Suprapubic skin (tissue), 4 donors: Measurements from ENCODE around the gene GRID1. TPM values are rescaled to one million over a fixed set of nuclear protein-coding genes. Genes with fewer than 3 reads are reported as not detected.

Experiments
- DNase-seq, 2 donors: peaks; one replicate each; pipeline ENCODE4 v3.0.0-alpha.2; 2019; ENCODE audit warnings: low spot score in 2 of 2
- H3K27ac ChIP-seq: fragments of 200-600 bp; sonication (generic); one replicate; pipeline ENCODE4 v1.5.1; 2019
- H3K27me3 ChIP-seq: fragments of 200-600 bp; sonication (generic); one replicate; pipeline ENCODE4 v1.5.1; 2019
- H3K36me3 ChIP-seq: fragments of 200-600 bp; sonication (generic); one replicate; pipeline ENCODE4 v1.5.1; 2019
- H3K4me1 ChIP-seq: fragments of 200-600 bp; sonication (generic); one replicate; pipeline ENCODE4 v1.5.1; 2019
- H3K4me3 ChIP-seq: fragments of 200-600 bp; sonication (generic); one replicate; pipeline ENCODE4 v1.5.1; 2019; ENCODE audit warnings: mild to moderate bottlenecking
- H3K9me3 ChIP-seq: fragments of 200-600 bp; sonication (generic); one replicate; pipeline ENCODE4 v1.5.1; 2019
- EP300 ChIP-seq: sonication (generic); formaldehyde crosslinking; IDR thresholded peaks from one replicate; pipeline ENCODE4 v1.6.1; 2017; ENCODE audit warnings: antibody characterized with exemption
- POLR2A ChIP-seq, 2 donors: fragments of 450-650 bp; IDR thresholded peaks; one replicate each; pipeline ENCODE4 v1.6.1; 2017; ENCODE audit warnings: antibody characterized with exemption in 2 of 2, mild to moderate bottlenecking in 2 of 2, moderate library complexity in 2 of 2
- POLR2AphosphoS5 ChIP-seq, 3 donors: sonication (generic); formaldehyde crosslinking; IDR thresholded peaks; one replicate each; pipeline ENCODE4 v1.6.1; 2017; ENCODE audit warnings: antibody characterized with exemption in 3 of 3
- WGBS: methylation state at CpG from one replicate; pipeline ENCODE4 v1.1.5; 2018; 5-methylcytosine and 5-hydroxymethylcytosine counted together
- total RNA-seq, 4 donors: library from RNA; depleted of rRNA; stranded (reverse); fragments of >200 nt; gene quantifications; one replicate each; pipeline ENCODE4 v1.1.0, GENCODE V29; 2016
- TF ChIP-seq, protein P1 (sequence below), 2 donors: fragments of 200-600 bp in 1 of 2; fragments of 450-650 bp in 1 of 2; sonication (generic) in 1 of 2; IDR thresholded peaks; one replicate each; pipeline ENCODE4 v1.5.1; 2016 to 2019; ENCODE audit warnings: antibody characterized with exemption in 2 of 2, mild to moderate bottlenecking in 1 of 2, moderate library complexity in 1 of 2

The GRID1 gene
- total RNA-seq, 4 donors from 2014 or later, result 1.8 to 3.1 (median 2.4) TPM

DNA sequence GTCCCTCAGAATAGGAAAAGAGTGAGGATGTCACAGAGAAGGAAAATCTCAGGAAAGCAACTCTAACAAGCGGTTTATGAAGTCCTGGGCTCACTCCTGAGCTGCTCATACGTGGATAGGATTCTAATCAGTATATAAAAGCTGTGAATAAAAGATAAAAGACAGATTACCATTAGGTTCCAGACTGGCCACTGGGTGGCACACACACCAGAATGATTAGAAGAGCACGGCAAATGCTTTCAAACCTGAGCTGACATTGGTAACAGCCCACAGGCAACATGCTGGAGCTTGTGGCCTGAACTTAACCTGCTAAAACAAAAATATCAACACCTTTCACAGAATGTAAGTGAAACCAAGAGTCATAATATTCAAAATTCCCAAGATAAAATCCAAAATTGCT is 370.8 kb downstream of the GRID1 start:
- H3K4me3 ChIP-seq, result no peak overlapping the region
- no peak for DNase-seq
- H3K27ac ChIP-seq, result no peak overlapping the region
- TF ChIP-seq, protein P1, sequence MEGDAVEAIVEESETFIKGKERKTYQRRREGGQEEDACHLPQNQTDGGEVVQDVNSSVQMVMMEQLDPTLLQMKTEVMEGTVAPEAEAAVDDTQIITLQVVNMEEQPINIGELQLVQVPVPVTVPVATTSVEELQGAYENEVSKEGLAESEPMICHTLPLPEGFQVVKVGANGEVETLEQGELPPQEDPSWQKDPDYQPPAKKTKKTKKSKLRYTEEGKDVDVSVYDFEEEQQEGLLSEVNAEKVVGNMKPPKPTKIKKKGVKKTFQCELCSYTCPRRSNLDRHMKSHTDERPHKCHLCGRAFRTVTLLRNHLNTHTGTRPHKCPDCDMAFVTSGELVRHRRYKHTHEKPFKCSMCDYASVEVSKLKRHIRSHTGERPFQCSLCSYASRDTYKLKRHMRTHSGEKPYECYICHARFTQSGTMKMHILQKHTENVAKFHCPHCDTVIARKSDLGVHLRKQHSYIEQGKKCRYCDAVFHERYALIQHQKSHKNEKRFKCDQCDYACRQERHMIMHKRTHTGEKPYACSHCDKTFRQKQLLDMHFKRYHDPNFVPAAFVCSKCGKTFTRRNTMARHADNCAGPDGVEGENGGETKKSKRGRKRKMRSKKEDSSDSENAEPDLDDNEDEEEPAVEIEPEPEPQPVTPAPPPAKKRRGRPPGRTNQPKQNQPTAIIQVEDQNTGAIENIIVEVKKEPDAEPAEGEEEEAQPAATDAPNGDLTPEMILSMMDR (IDR thresholded peaks at IDR 0.05), result no peak
- TF ChIP-seq POLR2AphosphoS5 (IDR thresholded peaks at IDR 0.05) (no peak), POLR2A (IDR thresholded peaks at IDR 0.05) (no peak), EP300 (no peak)
- 29% methylated on average over 3 of the region's 3 CpGs for WGBS
- no peaks in the 10 kb centered on the region for H3K4me1 ChIP-seq
- no peaks in the 10 kb centered on the region for H3K36me3 ChIP-seq
- no peaks in the 10 kb centered on the region for H3K9me3 ChIP-seq
- no peaks in the 10 kb centered on the region for H3K27me3 ChIP-seq

DNA sequence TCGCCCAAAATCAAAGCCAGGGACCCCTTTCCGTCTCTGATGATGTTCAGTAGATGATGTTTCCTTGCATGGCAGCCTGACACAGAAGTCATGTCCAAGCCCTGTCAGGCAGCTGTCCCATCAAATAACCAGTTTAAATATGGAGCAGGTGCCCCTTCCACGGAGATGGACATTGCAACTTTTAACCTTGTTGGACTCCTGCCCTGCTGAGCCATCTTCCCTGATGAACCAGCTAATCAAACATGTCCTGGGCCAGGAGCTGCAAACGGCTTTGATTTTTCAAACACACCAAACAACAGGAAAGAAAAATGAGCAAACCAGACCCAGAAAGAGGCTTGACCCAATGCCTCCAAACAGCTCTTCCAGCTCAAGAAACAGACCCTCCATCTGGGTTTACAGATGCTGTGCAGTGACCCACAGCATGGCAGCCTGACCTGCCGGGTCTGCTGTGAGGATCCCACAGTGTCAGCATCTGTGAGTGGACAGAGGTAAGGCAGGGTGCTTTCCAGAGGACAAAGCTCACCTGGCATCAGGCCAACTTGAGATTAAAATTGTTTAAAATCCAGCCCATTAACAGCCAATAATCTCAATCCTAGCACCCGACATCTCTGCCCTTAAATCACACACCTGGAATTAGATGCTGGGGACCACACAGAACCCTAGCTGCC is 372.6 kb downstream of the GRID1 start:
- no peaks in the 10 kb centered on the region for H3K4me1 ChIP-seq
- H3K36me3 ChIP-seq, result no peaks in the 10 kb centered on the region
- H3K27ac ChIP-seq, result no peak overlapping the region
- WGBS, result 61% methylated on average over 6 of the region's 6 CpGs
- H3K9me3 ChIP-seq, result no peaks in the 10 kb centered on the region
- TF ChIP-seq, protein P1 (IDR thresholded peaks at IDR 0.05), result no peak
- no peak for TF ChIP-seq POLR2A (IDR thresholded peaks at IDR 0.05)
- TF ChIP-seq EP300, result no peak
- no peak overlapping the region for H3K4me3 ChIP-seq
- H3K27me3 ChIP-seq, result no peaks in the 10 kb centered on the region
- DNase-seq, result no peak

DNA sequence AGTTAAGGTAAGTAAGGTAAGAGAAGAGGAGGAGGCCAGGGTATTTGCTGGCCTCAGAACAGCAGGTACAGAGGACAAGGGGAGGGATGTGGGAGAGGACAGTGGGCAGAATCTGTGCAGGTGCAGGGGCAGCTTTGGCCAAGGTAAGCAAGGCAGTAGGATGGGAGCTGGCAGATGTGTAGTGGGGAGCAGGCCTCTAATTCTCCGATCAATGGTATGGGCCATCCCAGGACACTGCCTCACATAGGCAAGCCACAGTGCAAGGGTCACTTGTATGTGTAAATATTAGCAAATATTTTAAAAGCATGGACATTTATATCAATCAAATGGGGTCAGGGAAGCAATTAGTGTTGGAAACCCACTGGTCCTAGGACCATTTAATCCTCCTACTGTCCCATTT is 373.5 kb downstream of the GRID1 start:
- no peak for DNase-seq
- WGBS, result 96% methylated on average over 1 of the region's 1 CpG
- Histone ChIP-seq H3K4me1 (no peaks in the 10 kb centered on the region), H3K27me3 (no peaks in the 10 kb centered on the region), H3K27ac (no peak overlapping the region), H3K9me3 (no peaks in the 10 kb centered on the region), H3K4me3 (no peak overlapping the region), H3K36me3 (no peaks in the 10 kb centered on the region)
- no peak for TF ChIP-seq EP300
- TF ChIP-seq, protein P1 (IDR thresholded peaks at IDR 0.05), result no peak
- TF ChIP-seq POLR2AphosphoS5 (IDR thresholded peaks at IDR 0.05), result no peak
- no peak for TF ChIP-seq POLR2A (IDR thresholded peaks at IDR 0.05)

DNA sequence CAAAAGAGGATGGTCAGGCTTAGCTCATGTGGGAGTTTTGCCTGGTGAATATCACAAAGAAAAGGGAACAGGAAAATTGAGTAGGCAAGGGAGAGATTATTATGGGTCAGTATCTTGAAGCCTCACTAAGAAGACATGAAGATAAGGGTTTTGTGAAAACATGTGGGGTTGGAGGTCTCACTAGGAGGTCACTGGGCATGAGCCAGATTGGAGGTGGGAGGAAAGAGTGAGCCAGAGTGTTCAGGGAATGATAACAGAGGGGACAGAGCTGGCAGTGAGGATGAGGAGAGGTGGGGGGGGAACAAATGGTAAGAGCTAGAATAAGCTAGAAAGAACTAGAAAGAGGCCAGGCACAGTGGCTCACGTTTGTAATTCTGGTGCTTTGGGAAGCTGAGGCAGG is 374.3 kb downstream of the GRID1 start:
- H3K27me3 ChIP-seq, result no peaks in the 10 kb centered on the region
- no peak for DNase-seq
- WGBS, result 55% methylated on average over 1 of the region's 1 CpG
- no peaks in the 10 kb centered on the region for H3K36me3 ChIP-seq
- H3K4me3 ChIP-seq, result no peak overlapping the region
- no peaks in the 10 kb centered on the region for H3K4me1 ChIP-seq
- H3K9me3 ChIP-seq, result no peaks in the 10 kb centered on the region
- no peak for TF ChIP-seq POLR2A (IDR thresholded peaks at IDR 0.05)
- TF ChIP-seq, protein P1 (IDR thresholded peaks at IDR 0.05), result no peak
- H3K27ac ChIP-seq, result no peak overlapping the region

DNA sequence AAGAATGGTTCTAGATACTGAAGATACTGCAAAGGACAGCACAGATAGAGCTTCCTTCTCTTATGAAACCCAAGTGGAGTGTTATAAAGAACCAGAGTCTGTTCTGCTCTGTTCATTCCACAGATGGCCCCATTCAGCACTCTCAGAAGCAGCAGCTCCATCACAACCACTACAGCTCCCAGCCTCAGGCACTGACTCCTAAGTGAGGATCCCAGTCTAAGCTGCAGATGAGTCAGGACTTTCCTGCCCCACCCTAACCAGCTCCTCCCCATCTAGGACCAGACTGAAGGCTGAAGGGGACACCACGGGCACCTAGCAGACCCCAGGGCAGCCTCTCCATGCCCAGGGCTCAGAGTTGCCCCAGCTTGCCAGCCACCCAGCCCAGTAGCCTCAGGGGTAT is 379.8 kb downstream of the GRID1 start:
- Histone ChIP-seq H3K4me3 (no peak overlapping the region), H3K27ac (no peak overlapping the region), H3K36me3 (no peaks in the 10 kb centered on the region), H3K9me3 (no peaks in the 10 kb centered on the region), H3K4me1 (no peaks in the 10 kb centered on the region), H3K27me3 (no peaks in the 10 kb centered on the region)
- no peak for DNase-seq
- no peak for TF ChIP-seq EP300
- no peak for TF ChIP-seq POLR2AphosphoS5 (IDR thresholded peaks at IDR 0.05)
- TF ChIP-seq, protein P1 (IDR thresholded peaks at IDR 0.05), result no peak
- no peak for TF ChIP-seq POLR2A (IDR thresholded peaks at IDR 0.05)
- WGBS, result 50% methylated on average over 1 of the region's 1 CpG
